ENCODE results near the gene DIPK1C.

DIPK1C gene

DNA sequence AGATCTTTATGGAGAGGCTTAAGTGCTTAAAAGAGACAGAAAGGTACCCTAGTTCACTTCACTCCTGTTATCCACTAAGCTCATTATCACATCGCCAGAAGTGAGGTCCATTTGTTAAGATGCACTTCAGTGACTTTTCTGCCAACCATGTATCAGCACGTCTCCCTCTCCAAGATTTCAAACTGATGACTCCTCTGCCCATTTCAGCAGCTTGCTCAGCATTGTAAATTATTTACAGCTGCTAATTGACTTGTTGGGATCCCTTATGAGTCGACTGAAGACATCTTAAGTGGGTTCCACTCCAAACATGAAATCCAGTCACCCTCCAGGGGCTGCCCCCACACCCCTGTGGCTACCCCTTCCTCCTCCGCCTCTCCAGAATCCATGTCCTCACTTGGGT lies 37.3 kb downstream of the DIPK1C start:
- no peak for DNase-seq (ENCODE audit: low read depth)

- no peak for DNase-seq (ENCODE audit: low read depth)
Observed at GRCh38 chr18:74418023-74418422, 39.1 kb downstream of the DIPK1C start.

DNA sequence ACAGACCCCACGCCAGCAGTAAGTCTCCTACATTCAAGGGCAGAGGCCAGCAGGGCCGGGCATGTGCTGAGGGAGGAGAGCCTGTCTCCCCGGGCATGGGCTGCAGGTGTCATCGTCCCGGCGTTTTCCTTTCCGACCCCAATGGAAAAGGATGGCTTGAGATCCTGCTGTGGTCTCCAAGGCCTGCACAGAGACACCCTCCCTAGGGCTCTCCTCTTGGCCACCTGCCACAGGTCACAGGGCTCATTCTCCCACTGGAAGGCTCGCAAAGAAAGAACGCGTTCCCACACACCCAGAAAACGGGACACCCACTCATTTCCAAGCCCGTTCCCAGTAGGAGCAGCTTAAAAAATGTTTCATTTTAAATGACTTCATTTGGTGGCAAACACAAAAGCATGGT lies 41.0 kb downstream of the DIPK1C start:
- no peak for DNase-seq (ENCODE audit: low read depth)

DNA sequence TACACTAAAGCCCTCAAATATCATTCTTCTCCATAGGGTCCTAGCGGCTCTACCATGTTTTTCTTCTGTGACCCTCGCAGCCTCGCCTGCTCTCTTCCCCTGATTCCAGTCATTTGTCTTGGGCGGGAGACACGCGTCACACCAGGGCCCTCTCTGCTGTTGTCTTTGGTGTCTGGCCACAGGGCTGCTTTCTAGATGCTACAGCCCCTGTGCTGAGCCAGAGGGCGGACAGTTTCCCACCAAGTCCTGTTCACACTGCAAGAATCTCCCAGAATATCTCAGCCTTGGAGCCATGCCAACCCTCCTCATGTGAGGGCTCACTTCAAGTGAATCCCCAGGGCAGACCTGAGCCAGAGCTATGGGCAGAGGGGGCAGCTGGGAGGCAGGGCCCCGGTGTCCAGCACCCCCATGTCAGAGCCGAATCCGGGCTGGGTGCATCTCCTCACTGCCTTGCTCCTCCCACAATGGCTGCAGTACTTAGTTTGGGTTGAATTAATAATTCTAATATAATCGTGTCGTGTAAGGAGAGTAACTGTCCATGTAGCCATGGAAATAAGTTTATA lies 42.1 kb downstream of the DIPK1C start:
- no peak for DNase-seq (ENCODE audit: low read depth)

DNA sequence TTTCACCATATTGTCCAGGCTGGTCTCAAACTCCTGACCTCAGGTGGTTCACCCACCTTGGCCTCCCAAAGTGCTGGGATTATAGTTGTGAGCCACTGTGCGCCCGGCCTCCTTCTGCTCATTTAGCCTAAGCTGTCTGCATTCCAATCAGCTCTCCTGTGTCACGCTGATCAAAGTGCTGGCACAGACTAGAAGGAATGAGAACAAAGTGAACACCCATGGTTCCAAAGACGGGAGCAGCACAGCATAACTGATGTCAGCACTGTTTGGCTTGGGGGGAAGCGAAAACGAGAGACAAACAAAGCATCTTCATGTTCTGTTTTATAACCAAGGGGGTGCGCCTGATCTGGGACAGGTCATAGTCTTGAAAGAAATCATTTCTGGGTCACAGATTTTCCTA lies 43.3 kb downstream of the DIPK1C start:
- DNase-seq (ENCODE audit: low read depth): no peak

DNA sequence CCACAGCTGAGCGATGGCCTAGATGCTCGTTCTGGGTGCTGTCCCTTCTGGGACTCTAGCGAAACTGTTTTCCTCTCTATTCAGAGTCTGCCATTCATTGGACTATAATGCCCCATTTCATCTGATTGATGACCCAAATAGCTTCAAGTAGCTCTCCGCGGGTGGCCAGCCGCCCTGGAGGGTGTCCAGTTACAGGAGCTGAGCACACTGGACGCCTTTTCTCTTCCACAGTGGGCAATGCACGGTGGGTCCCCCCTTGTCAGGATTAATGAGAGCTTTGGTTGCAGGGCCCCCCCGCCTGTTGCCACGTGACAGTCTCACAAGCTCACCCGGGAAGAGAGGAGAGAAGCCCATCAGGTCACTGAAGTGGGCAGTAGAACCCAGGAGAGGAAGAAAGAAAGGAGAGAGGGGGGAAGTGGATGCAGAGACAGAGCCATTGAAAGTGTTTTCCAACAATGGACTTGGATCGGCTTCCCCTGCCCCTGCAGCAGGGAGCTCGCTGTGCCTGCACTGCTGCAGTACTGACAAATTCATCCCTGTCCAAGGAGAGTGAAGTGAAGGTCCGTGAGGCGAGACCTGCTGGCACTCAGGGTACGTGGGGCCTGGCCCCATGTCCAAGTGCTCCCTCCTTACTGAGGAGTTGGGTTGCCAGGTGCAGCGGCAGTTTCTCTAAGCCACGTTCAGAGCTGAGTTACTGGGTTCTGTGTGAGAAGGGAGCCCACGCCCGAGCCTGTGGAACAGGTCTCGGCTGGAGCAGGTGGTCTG lies 44.8 kb downstream of the DIPK1C start:
- DNase-seq (ENCODE audit: low read depth): no peak

DNA sequence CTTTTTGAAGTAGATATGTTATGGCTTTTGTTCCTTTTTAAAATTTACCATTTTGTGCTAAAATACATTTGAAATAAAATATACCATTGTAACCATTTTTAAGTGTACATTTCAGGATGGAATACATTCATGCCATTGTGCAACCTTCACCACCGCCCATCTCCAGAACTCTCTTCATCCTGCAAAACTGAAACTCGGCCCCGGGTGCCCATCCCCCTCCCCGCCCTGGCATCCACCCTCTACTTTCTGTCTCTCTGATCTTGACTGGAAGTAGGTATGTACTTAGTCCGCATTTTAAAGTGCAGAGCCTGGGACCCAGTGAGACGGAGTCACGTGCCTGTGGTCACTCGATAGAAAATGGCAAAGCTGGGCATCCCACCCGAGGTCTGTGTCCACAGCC lies 45.6 kb downstream of the DIPK1C start:
- DNase-seq (ENCODE audit: low read depth): no peak

DNA sequence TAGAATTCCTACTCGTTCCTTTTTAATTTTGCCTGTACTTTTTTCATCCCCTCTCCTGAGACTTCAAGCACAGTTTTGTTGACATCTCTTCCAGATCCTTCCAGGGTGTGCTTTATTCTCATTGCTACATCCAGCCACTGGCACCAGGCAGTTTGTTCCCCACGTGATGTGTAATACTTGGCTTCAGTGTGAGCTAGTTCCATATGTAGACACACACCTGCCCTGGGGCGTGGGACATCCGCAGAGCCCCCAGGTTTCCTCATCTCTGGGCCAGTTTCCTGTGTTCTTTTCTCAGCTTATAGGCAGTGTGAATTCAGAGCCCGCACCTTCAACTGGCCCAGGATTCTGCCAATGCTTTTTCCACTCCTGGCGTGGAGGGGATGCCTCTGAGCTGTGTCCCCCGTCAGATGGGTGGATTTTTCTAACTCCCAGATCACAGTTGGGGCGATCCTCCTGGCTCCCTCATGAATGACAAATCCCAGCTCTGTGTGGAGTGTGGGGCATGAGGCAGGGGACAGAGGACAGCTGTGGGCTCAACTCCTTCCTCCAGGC lies 46.6 kb downstream of the DIPK1C start:
- no peak for DNase-seq (ENCODE audit: low read depth)

- DNase-seq (ENCODE audit: low read depth): no peak
Observed at GRCh38 chr18:74407888-74408287, 49.2 kb downstream of the DIPK1C start.

- DNase-seq (ENCODE audit: low read depth): no peak
Observed at GRCh38 chr18:74402806-74403433, 54.2 kb downstream of the DIPK1C start.

DNA sequence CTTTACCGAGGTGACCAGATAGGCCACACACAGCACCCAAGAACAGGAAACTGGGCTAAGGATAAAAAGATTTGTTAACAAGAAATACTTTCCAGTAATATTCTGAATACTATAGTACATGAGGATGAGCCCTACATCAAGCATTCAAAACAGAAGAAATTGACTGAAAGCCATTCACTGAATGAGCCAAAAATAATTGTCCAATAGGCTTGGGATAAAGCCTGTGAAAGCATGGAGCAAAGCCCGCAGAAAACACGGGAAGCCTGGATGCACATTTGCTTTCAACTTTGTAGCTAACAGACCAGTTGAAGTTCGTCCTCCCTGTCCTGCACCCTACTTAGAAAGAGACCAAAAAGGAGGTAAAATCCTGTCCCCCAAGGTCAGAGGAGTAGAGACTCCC lies 56.3 kb downstream of the DIPK1C start:
- DNase-seq (ENCODE audit: low read depth): no peak

DNA sequence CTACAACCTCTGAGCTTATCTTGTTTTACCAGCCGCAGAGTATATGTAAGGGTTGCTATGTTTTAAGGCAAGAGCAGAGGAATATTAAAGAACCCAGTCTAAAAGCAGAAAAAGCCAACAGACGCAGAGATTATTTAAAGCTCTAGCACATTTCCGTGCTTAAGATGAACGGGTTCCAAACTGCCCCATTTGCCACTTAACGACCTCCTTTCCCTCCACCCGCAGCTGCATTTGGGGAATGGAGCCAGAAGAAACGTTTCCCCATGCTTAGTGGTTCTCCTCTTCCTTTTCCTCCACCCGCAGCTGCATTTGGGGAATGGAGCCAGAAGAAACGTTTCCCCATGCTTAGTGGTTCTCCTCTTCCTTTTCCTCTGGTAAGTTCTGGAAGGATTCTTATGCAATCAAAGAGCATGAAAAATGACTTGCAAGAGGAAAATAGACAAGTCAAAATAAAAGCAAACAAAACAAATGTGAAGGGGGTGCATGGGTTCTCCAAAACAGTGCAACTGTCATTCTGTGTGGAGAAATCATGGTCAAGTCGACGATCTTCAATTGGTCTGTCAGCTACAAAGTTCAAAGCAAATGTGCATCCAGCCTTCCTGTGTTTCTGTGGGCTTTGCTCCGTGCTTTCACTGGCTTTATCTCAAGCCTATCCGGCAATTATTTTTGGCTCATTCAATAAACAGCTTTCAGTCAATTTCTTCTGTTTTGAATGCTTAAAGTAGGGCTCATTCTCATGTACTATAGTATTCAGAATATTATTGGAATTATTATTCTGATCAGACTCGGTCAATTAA lies 57.8 kb downstream of the DIPK1C start:
- DNase-seq (ENCODE audit: low read depth): no peak

DNA sequence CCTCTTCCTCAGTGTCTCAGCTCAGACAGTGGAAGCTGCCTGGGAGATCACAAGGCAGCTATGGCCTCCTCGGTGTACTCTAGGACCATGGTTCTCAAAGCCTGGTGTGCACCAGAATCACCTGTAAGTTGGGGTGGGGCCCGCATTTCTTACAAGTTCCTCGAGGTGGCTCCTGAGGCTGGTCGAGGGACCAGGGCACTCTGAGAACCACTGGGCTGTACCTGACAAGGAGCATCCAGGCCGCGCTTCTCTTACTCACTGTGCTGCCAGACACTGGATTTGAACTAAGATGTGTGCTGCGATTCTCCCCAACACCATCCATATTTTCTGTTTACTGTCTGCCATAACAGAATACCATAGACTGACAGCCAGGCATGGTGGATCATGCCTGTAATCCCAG lies 59.5 kb downstream of the DIPK1C start:
- DNase-seq (ENCODE audit: low read depth): no peak

GRCh38 chr18:74396171-74397169 lies 60.6 kb downstream of the DIPK1C start:
- DNase-seq (ENCODE audit: low read depth): no peak

- DNase-seq (ENCODE audit: low read depth): no peak
Observed at GRCh38 chr18:74395648-74396154, 61.4 kb downstream of the DIPK1C start.

DNA sequence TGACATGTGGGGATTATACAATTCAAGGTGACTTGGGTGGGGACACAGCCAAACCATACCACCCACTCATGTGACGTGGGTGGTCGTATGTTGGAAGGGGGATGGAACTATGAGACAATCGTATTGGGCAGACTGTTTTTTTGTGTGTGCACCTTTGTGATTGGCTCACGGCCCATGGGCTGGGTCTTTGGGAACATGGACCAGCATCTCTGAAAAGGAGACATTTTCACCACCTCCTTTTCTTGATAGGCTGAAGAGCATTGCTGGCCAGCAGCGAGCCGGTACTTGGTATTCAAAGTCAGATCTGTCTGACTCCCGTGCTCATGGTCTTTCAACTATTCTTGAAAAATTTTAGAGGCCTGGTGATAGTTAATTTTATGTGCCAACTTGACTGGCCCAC lies 62.1 kb downstream of the DIPK1C start:
- DNase-seq (ENCODE audit: low read depth): no peak

GRCh38 chr18:74392323-74392722 lies 64.8 kb downstream of the DIPK1C start:
- DNase-seq (ENCODE audit: low read depth): no peak

GRCh38 chr18:74390900-74391299 lies 66.2 kb downstream of the DIPK1C start:
- no peak for DNase-seq (ENCODE audit: low read depth)

- no peak for DNase-seq (ENCODE audit: low read depth)
Observed at GRCh38 chr18:74389991-74390390, 67.1 kb downstream of the DIPK1C start.

- DNase-seq (ENCODE audit: low read depth): no peak
Observed at GRCh38 chr18:74389171-74389927, 67.8 kb downstream of the DIPK1C start.

Measured in GM04503 (cell line).